Measurements from ENCODE around the gene CNPPD1. TPM values are rescaled to one million over a fixed set of nuclear protein-coding genes. Genes with fewer than 3 reads are reported as not detected.

The CNPPD1 gene
- total RNA-seq, 2 donors from 2014 or later: 27.7 to 33.2 TPM

GRCh38 chr2:219199470-219200211 is 22.9 kb upstream of the CNPPD1 start:
- Mint-ChIP-seq H3K4me3 (no peak overlapping the region), H3K36me3 (ENCODE audit: low read depth) (no peaks in the 10 kb centered on the region), H3K27me3 (ENCODE audit: insufficient read depth) (peaks cover 11% of the 10 kb centered on the region), H3K4me1 (no peaks in the 10 kb centered on the region), H3K9me3 (peaks cover 13% of the 10 kb centered on the region), H3K27ac (no peak overlapping the region)
- H3K27me3 ChIP-seq (ENCODE audit: control insufficient read depth, insufficient read depth, low read length, poor library complexity, severe bottlenecking): peaks cover 5% of the 10 kb centered on the region
- TF ChIP-seq CTCF (conservative IDR thresholded peaks at IDR 0.05): no peak
- H3K27ac ChIP-seq (ENCODE audit: low read depth, low read length): no peak overlapping the region
- WGBS, 2 experiments (ENCODE audit: insufficient coverage in 1 of 2, insufficient read length in 1 of 2): 84 to 92% methylated on average over 6 to 11 of the region's 12 CpGs
- no peak overlapping the region for H3K9ac ChIP-seq (ENCODE audit: extremely low read depth, low read length, poor library complexity, severe bottlenecking)
- no peak for DNase-seq
- H3K36me3 ChIP-seq (ENCODE audit: control insufficient read depth, insufficient read depth, low read length): no peaks in the 10 kb centered on the region
- no peak overlapping the region for H3K4me3 ChIP-seq (ENCODE audit: low read length)
- H3K4me1 ChIP-seq (ENCODE audit: control insufficient read depth, insufficient read depth, low read length): no peaks in the 10 kb centered on the region
- no peaks in the 10 kb centered on the region for H3K9me3 ChIP-seq (ENCODE audit: control insufficient read depth, low read length)

- H3K9me3 ChIP-seq (ENCODE audit: control insufficient read depth, low read length): no peaks in the 10 kb centered on the region
- 82 to 89% methylated on average over 4 to 5 of the region's 5 CpGs for WGBS, 2 experiments (ENCODE audit: insufficient coverage in 1 of 2, insufficient read length in 1 of 2)
- H3K36me3 Mint-ChIP-seq (ENCODE audit: low read depth): no peaks in the 10 kb centered on the region
- no peak overlapping the region for H3K27ac ChIP-seq (ENCODE audit: low read depth, low read length)
- DNase-seq: no peak
- no peaks in the 10 kb centered on the region for H3K36me3 ChIP-seq (ENCODE audit: control insufficient read depth, insufficient read depth, low read length)
- peaks cover 5% of the 10 kb centered on the region for H3K27me3 ChIP-seq (ENCODE audit: control insufficient read depth, insufficient read depth, low read length, poor library complexity, severe bottlenecking)
- no peaks in the 10 kb centered on the region for H3K4me1 Mint-ChIP-seq
- H3K4me3 ChIP-seq (ENCODE audit: low read length): no peak overlapping the region
- no peak overlapping the region for H3K4me3 Mint-ChIP-seq
- peaks cover 9% of the 10 kb centered on the region for H3K9me3 Mint-ChIP-seq
- H3K4me1 ChIP-seq (ENCODE audit: control insufficient read depth, insufficient read depth, low read length): no peaks in the 10 kb centered on the region
- no peak for TF ChIP-seq CTCF (conservative IDR thresholded peaks at IDR 0.05)
- peaks cover 8% of the 10 kb centered on the region for H3K27me3 Mint-ChIP-seq (ENCODE audit: insufficient read depth)
- no peak overlapping the region for H3K27ac Mint-ChIP-seq
- no peak overlapping the region for H3K9ac ChIP-seq (ENCODE audit: extremely low read depth, low read length, poor library complexity, severe bottlenecking)
Measured at GRCh38 chr2:219198974-219199373, 22.2 kb upstream of the CNPPD1 start.

- Histone ChIP-seq H3K4me3 (ENCODE audit: low read length) (no peak overlapping the region), H3K27me3 (ENCODE audit: control insufficient read depth, insufficient read depth, low read length, poor library complexity, severe bottlenecking) (peaks cover 5% of the 10 kb centered on the region), H3K4me1 (ENCODE audit: control insufficient read depth, insufficient read depth, low read length) (no peaks in the 10 kb centered on the region), H3K27ac (ENCODE audit: low read depth, low read length) (no peak overlapping the region), H3K36me3 (ENCODE audit: control insufficient read depth, insufficient read depth, low read length) (no peaks in the 10 kb centered on the region), H3K9ac (ENCODE audit: extremely low read depth, low read length, poor library complexity, severe bottlenecking) (no peak overlapping the region), H3K9me3 (ENCODE audit: control insufficient read depth, low read length) (no peaks in the 10 kb centered on the region)
- TF ChIP-seq CTCF (conservative IDR thresholded peaks at IDR 0.05): no peak
- no peaks in the 10 kb centered on the region for H3K4me1 Mint-ChIP-seq
- H3K27me3 Mint-ChIP-seq (ENCODE audit: insufficient read depth): peaks cover 3% of the 10 kb centered on the region
- no peak overlapping the region for H3K4me3 Mint-ChIP-seq
- 100% methylated on average over 1 of the region's 1 CpG; no CpG with 5 or more reads in 1 of the 2 experiments for WGBS, 2 experiments (ENCODE audit: insufficient coverage in 1 of 2, insufficient read length in 1 of 2)
- no peaks in the 10 kb centered on the region for H3K36me3 Mint-ChIP-seq (ENCODE audit: low read depth)
- peaks cover 9% of the 10 kb centered on the region for H3K9me3 Mint-ChIP-seq
- DNase-seq: no peak
- H3K27ac Mint-ChIP-seq: no peak overlapping the region
Measured at GRCh38 chr2:219197388-219197787, 20.7 kb upstream of the CNPPD1 start.
